BLaER1 treated with 17β-estradiol and CSF1 and Interleukin-3, amounts not matched to agents 10 nM and 100 nM (cell line): ENCODE measurements around the gene TFF3.
A peak's percentile ranks its signal among the peaks of the same experiment; 100 is the strongest.

Experiments
- H3K27ac ChIP-seq, 11 experiments: shearing (Covaris generic); formaldehyde crosslinking; 2 replicates each; pipeline ENCODE4 v1.8.1; 2022
- H3K27me3 ChIP-seq, 11 experiments: shearing (Covaris generic); formaldehyde crosslinking; 2 replicates each; pipeline ENCODE4 v1.8.1; 2022
- H3K36me3 ChIP-seq, 11 experiments: shearing (Covaris generic); formaldehyde crosslinking; 2 replicates each; pipeline ENCODE4 v1.8.1; 2022
- H3K4me1 ChIP-seq, 10 experiments: shearing (Covaris generic); formaldehyde crosslinking; 2 replicates each; pipeline ENCODE4 v1.8.1; 2022
- H3K4me2 ChIP-seq, 11 experiments: shearing (Covaris generic); formaldehyde crosslinking; 2 replicates each; pipeline ENCODE4 v1.8.1; 2022
- H3K4me3 ChIP-seq, 10 experiments: shearing (Covaris generic); formaldehyde crosslinking; 2 replicates each; pipeline ENCODE4 v1.8.1; 2022
- H3K9ac ChIP-seq, 11 experiments: shearing (Covaris generic); formaldehyde crosslinking; 2 replicates each; pipeline ENCODE4 v1.8.1; 2022
- H3K9me3 ChIP-seq, 11 experiments: shearing (Covaris generic); formaldehyde crosslinking; replicated peaks in 1 of 11; 2 replicates each; pipeline ENCODE4 v1.8.1; 2022
- H4K20me1 ChIP-seq, 11 experiments: shearing (Covaris generic); formaldehyde crosslinking; 2 replicates each; pipeline ENCODE4 v1.8.1; 2022
- Cebpa-rat ChIP-seq, 11 experiments: shearing (Covaris generic); IDR thresholded peaks; 2 replicates each; pipeline ENCODE4 v1.8.1; 2022

TFF3 gene

GRCh38 chr21:42315296-42315891, at the start of gene TFF3:
TFF3 (minus strand) TSS chr21:42315409; CDS start chr21:42315374, 35 bp downstream.
- H3K4me3 ChIP-seq = no peak within 1 kb of the TSS
- H3K27me3 ChIP-seq = peaks cover 0 to 26% (median 0%) of the 10 kb centered on the region in 11 experiments; a peak in 7 of 22 replicates
- H3K9ac ChIP-seq = peak within 1 kb of the TSS in 4 of 11 experiments; percentile 19 to 69 (median 45); a peak in 4 of 22 replicates
- TF ChIP-seq Cebpa-rat (IDR thresholded peaks at IDR 0.05) = no peak
- H3K9me3 ChIP-seq = no peaks in the 10 kb centered on the region
- H3K4me1 ChIP-seq = peaks cover 25 to 98% (median 87%) of the 10 kb centered on the region in 10 experiments
- H3K4me2 ChIP-seq = peak within 1 kb of the TSS in 8 of 11 experiments; percentile 75 to 94 (median 83); a peak in 15 of 22 replicates
- H4K20me1 ChIP-seq = no peaks in the 10 kb centered on the region; a peak in 1 of 22 replicates
- peak within 1 kb of the TSS in 4 of 11 experiments; percentile 65 to 85 (median 75); a peak in 6 of 22 replicates for H3K27ac ChIP-seq
- H3K36me3 ChIP-seq = no peaks in the 10 kb centered on the region

- Histone ChIP-seq H3K4me1 (peaks cover 0 to 63% (median 44%) of the 10 kb centered on the region in 10 experiments; a peak in 16 of 20 replicates), H3K4me3 (no peak overlapping the region), H4K20me1 (no peaks in the 10 kb centered on the region; a peak in 1 of 22 replicates), H3K27ac (no peak overlapping the region), H3K4me2 (peak overlapping the region in 8 of 11 experiments; percentile 6 to 61 (median 48); a peak in 13 of 22 replicates), H3K9ac (no peak overlapping the region), H3K36me3 (no peaks in the 10 kb centered on the region), H3K9me3 (peaks cover 6 to 13% (median 9%) of the 10 kb centered on the region in 11 experiments; a peak in 20 of 22 replicates), H3K27me3 (0 out of 22 replicates have a peak, but pooled peaks cover 0 to 3% (median 0%) of the 10 kb centered on the region in 11 experiments)
- TF ChIP-seq Cebpa-rat (IDR thresholded peaks at IDR 0.05) = no peak; a peak in 1 of 22 replicates
Measured at GRCh38 chr21:42364304-42364865, 49.2 kb upstream of the TFF3 start.

- Histone ChIP-seq H3K9ac (no peak overlapping the region), H3K9me3 (peaks cover 6 to 13% (median 9%) of the 10 kb centered on the region in 11 experiments; a peak in 20 of 22 replicates), H3K27ac (no peak overlapping the region), H3K4me1 (peaks cover 0 to 62% (median 43%) of the 10 kb centered on the region in 10 experiments; a peak in 16 of 20 replicates), H3K4me3 (no peak overlapping the region), H3K27me3 (0 out of 22 replicates have a peak, but pooled peaks cover 0 to 3% (median 0%) of the 10 kb centered on the region in 11 experiments), H3K4me2 (peak overlapping the region in 9 of 11 experiments; percentile 17 to 67 (median 46); a peak in 16 of 22 replicates), H3K36me3 (no peaks in the 10 kb centered on the region), H4K20me1 (no peaks in the 10 kb centered on the region; a peak in 1 of 22 replicates)
- no peak for TF ChIP-seq Cebpa-rat (IDR thresholded peaks at IDR 0.05)
Measured at GRCh38 chr21:42363312-42363711, 48.1 kb upstream of the TFF3 start.

- Histone ChIP-seq H3K4me1 (peaks cover 0 to 59% (median 43%) of the 10 kb centered on the region in 10 experiments; a peak in 16 of 20 replicates), H3K9ac (no peak overlapping the region), H4K20me1 (no peaks in the 10 kb centered on the region; a peak in 1 of 22 replicates), H3K9me3 (peaks cover 6 to 13% (median 9%) of the 10 kb centered on the region in 11 experiments; a peak in 20 of 22 replicates), H3K36me3 (no peaks in the 10 kb centered on the region), H3K4me2 (peak overlapping the region in 9 of 11 experiments; percentile 17 to 67 (median 46); a peak in 17 of 22 replicates), H3K27ac (no peak overlapping the region), H3K27me3 (0 out of 22 replicates have a peak, but pooled peaks cover 0 to 3% (median 0%) of the 10 kb centered on the region in 11 experiments), H3K4me3 (no peak overlapping the region)
- peak in 2 of 11 experiments; percentile 19 to 69; a peak in 1 of 22 replicates for TF ChIP-seq Cebpa-rat (IDR thresholded peaks at IDR 0.05)
Measured at GRCh38 chr21:42362700-42363099, 47.5 kb upstream of the TFF3 start.

- TF ChIP-seq Cebpa-rat (IDR thresholded peaks at IDR 0.05) = no peak
- Histone ChIP-seq H3K9me3 (peaks cover 6 to 18% (median 10%) of the 10 kb centered on the region in 11 experiments; a peak in 20 of 22 replicates), H3K36me3 (no peaks in the 10 kb centered on the region), H4K20me1 (no peaks in the 10 kb centered on the region; a peak in 1 of 22 replicates), H3K4me2 (peak overlapping the region in 9 of 11 experiments; percentile 17 to 67 (median 46); a peak in 16 of 22 replicates), H3K4me1 (peaks cover 0 to 55% (median 43%) of the 10 kb centered on the region in 10 experiments; a peak in 16 of 20 replicates), H3K4me3 (no peak overlapping the region), H3K27me3 (0 out of 22 replicates have a peak, but pooled peaks cover 0 to 3% (median 0%) of the 10 kb centered on the region in 11 experiments), H3K27ac (no peak overlapping the region), H3K9ac (no peak overlapping the region)
Measured at GRCh38 chr21:42362198-42362597, 47.0 kb upstream of the TFF3 start.

- Histone ChIP-seq H3K27me3 (0 out of 22 replicates have a peak, but pooled peaks cover 0 to 3% (median 0%) of the 10 kb centered on the region in 11 experiments), H3K9me3 (peaks cover 7 to 26% (median 18%) of the 10 kb centered on the region in 11 experiments; a peak in 21 of 22 replicates), H3K36me3 (no peaks in the 10 kb centered on the region), H3K4me3 (no peak overlapping the region), H3K4me2 (peak overlapping the region in 3 of 11 experiments; percentile 18 to 64 (median 46); a peak in 4 of 22 replicates), H4K20me1 (no peaks in the 10 kb centered on the region; a peak in 1 of 22 replicates), H3K9ac (no peak overlapping the region), H3K27ac (no peak overlapping the region), H3K4me1 (peaks cover 0 to 47% (median 40%) of the 10 kb centered on the region in 10 experiments; a peak in 16 of 20 replicates)
- no peak for TF ChIP-seq Cebpa-rat (IDR thresholded peaks at IDR 0.05)
Measured at GRCh38 chr21:42361286-42361685, 46.1 kb upstream of the TFF3 start.

- no peaks in the 10 kb centered on the region for H3K36me3 ChIP-seq
- peaks cover 17 to 36% (median 28%) of the 10 kb centered on the region in 11 experiments for H3K9me3 ChIP-seq
- 0 out of 22 replicates have a peak, but pooled peaks cover 0 to 3% (median 0%) of the 10 kb centered on the region in 11 experiments for H3K27me3 ChIP-seq
- no peak for TF ChIP-seq Cebpa-rat (IDR thresholded peaks at IDR 0.05)
- no peak overlapping the region for H3K4me3 ChIP-seq
- no peaks in the 10 kb centered on the region for H4K20me1 ChIP-seq
- no peak overlapping the region for H3K9ac ChIP-seq
- H3K4me1 ChIP-seq = peaks cover 0 to 37% (median 30%) of the 10 kb centered on the region in 10 experiments; a peak in 15 of 20 replicates
- no peak overlapping the region for H3K27ac ChIP-seq
- H3K4me2 ChIP-seq = no peak overlapping the region
Measured at GRCh38 chr21:42360317-42360716, 45.1 kb upstream of the TFF3 start.

GRCh38 chr21:42358937-42359336, 43.7 kb upstream of the TFF3 start:
- Histone ChIP-seq H3K27me3 (0 out of 22 replicates have a peak, but pooled peaks cover 0 to 3% (median 0%) of the 10 kb centered on the region in 11 experiments), H4K20me1 (no peaks in the 10 kb centered on the region), H3K4me1 (peaks cover under 1 to 27% (median 18%) of the 10 kb centered on the region in 10 experiments; a peak in 16 of 20 replicates), H3K4me2 (no peak overlapping the region), H3K4me3 (no peak overlapping the region), H3K27ac (no peak overlapping the region), H3K9me3 (peaks cover 31 to 49% (median 42%) of the 10 kb centered on the region in 11 experiments), H3K36me3 (no peaks in the 10 kb centered on the region), H3K9ac (no peak overlapping the region)
- TF ChIP-seq Cebpa-rat (IDR thresholded peaks at IDR 0.05) = no peak
